GM12878 (cell line): ENCODE results near the gene RPL10A. TPM values are rescaled to one million over a fixed set of nuclear protein-coding genes. Genes with fewer than 3 reads are reported as not detected.

Source experiments
- ATAC-seq: fragments of 200-7000 bp; cut with Tn5 transposase; 3 replicates; pipeline ENCODE4 v1.9.1; 2020; ENCODE audit warnings: mild to moderate bottlenecking, moderate library complexity
- BruUV-seq: library from RNA; stranded (reverse); fragments of 400-500 nt; replicated peaks from 2 replicates; lab custom pipeline; 2021; lab: Mats Ljungman, UMichigan
- CTCF ChIA-PET: fragments of 300-600 bp; sonication (Branson Sonifier 250); formaldehyde crosslinking; extraction: SDS; loops from one replicate; lab custom pipeline; 2021; ENCODE audit warnings: inconsistent platforms; lab: Yijun Ruan, JAX
- POLR2A ChIA-PET: fragments of 350-600 bp; formaldehyde crosslinking; extraction: SDS; loops from one replicate; lab custom pipeline; 2021; ENCODE audit warnings: inconsistent platforms; lab: Charles Lee
- RAD21 ChIA-PET: fragments of 300-600 bp; sonication (Branson Sonifier 250); formaldehyde crosslinking; loops from one replicate; lab custom pipeline; 2023; ENCODE audit warnings: antibody characterized with exemption; ENCODE audit not compliant: unreplicated experiment; lab: Charles Lee
- SMC1A ChIA-PET: fragments of 300-600 bp; sonication (Branson Sonifier 250); formaldehyde crosslinking; loops from one replicate; lab custom pipeline; 2023; ENCODE audit not compliant: unreplicated experiment, uncharacterized antibody; lab: Charles Lee
- DNase-seq: peaks from one replicate; pipeline ENCODE4 v3.0.0-alpha.2; 2011; ENCODE audit warnings: low read depth, low spot score
- FAIRE-seq: peaks from 3 replicates; lab custom pipeline; 2011; peaks lifted over from hg19 to GRCh38; lab: Jason Lieb, UNC
- H2AFZ ChIP-seq: 2 replicates; pipeline ENCODE4 v1.6.0; 2011; ENCODE audit warnings: low read depth, low read length, control low read depth; ENCODE audit not compliant: control insufficient read depth
- H3K27ac ChIP-seq: 2 replicates; pipeline ENCODE4 v1.5.1; 2011; ENCODE audit warnings: control low read depth; ENCODE audit not compliant: control insufficient read depth, insufficient read depth
- H3K27me3 ChIP-seq, 2 experiments: replicated peaks in 1 of 2; 2 replicates each; pipeline versions ENCODE4 v1.6.0 to v1.6.1; 2011; ENCODE audit warnings: low read length in 1 of 2; ENCODE audit not compliant: control insufficient read depth in 2 of 2, insufficient read depth in 2 of 2
- H3K36me3 ChIP-seq, 2 experiments: 2 replicates each; pipeline ENCODE4 v1.5.1; 2011; ENCODE audit warnings: low read length in 1 of 2; ENCODE audit not compliant: control insufficient read depth in 2 of 2, insufficient read depth in 2 of 2
- H3K4me1 ChIP-seq: 2 replicates; pipeline ENCODE4 v1.6.1; 2011; ENCODE audit warnings: mild to moderate bottlenecking, low read length, moderate library complexity, mixed read lengths; ENCODE audit not compliant: control insufficient read depth, insufficient read depth
- H3K4me2 ChIP-seq: 2 replicates; pipeline ENCODE4 v1.6.0; 2011; ENCODE audit warnings: control low read depth; ENCODE audit not compliant: control insufficient read depth, insufficient read depth
- H3K4me3 ChIP-seq: fragments of 200-600 bp; sonication (generic); 2 replicates; pipeline ENCODE4 v1.5.1; 2016
- H3K79me2 ChIP-seq: 2 replicates; pipeline ENCODE4 v1.6.0; 2011; ENCODE audit warnings: low read length; ENCODE audit not compliant: control insufficient read depth, insufficient read depth
- H3K9ac ChIP-seq: 2 replicates; pipeline ENCODE4 v1.8.0; 2011; ENCODE audit warnings: low read length, control low read depth, mixed read lengths; ENCODE audit not compliant: control insufficient read depth, insufficient read depth
- H3K9me3 ChIP-seq: replicated peaks from 3 replicates; pipeline ENCODE4 v1.5.1; 2011; ENCODE audit warnings: mild to moderate bottlenecking, low read length; ENCODE audit not compliant: control insufficient read depth, insufficient read depth
- H4K20me1 ChIP-seq: 2 replicates; pipeline ENCODE4 v1.6.0; 2011; ENCODE audit not compliant: control insufficient read depth, insufficient read depth
- CBFB ChIP-seq: IDR thresholded peaks from 2 replicates; pipeline ENCODE4 v1.6.1; 2016; ENCODE audit warnings: antibody characterized with exemption, low read depth
- CBX5 ChIP-seq: sonication (generic); IDR thresholded peaks from 2 replicates; pipeline ENCODE4 v1.6.1; 2016; ENCODE audit warnings: low read depth, moderate library complexity, mild to moderate bottlenecking, inconsistent platforms
- CREB1 ChIP-seq: IDR thresholded peaks from 2 replicates; pipeline ENCODE4 v1.6.1; 2012; ENCODE audit warnings: low read depth, mild to moderate bottlenecking, inconsistent platforms
- ESRRA ChIP-seq: IDR thresholded peaks from 2 replicates; pipeline ENCODE4 v1.6.1; 2012; ENCODE audit warnings: mild to moderate bottlenecking, low read length, improper control_type of control experiment
- GATAD2B ChIP-seq: fragments of 450-650 bp; conservative IDR thresholded peaks from 2 replicates; pipeline ENCODE4 v1.6.1; 2017; ENCODE audit warnings: low read depth, mild to moderate bottlenecking, moderate library complexity
- IRF5 ChIP-seq: fragments of 450-650 bp; IDR thresholded peaks from 2 replicates; pipeline ENCODE4 v1.6.1; 2017; ENCODE audit warnings: borderline replicate concordance
- JUND ChIP-seq: IDR thresholded peaks from 2 replicates; pipeline ENCODE4 v1.6.1; 2012; ENCODE audit warnings: low read depth, mild to moderate bottlenecking, low read length, improper control_type of control experiment, moderate library complexity
- TAF1 ChIP-seq: IDR thresholded peaks from 2 replicates; pipeline ENCODE4 v1.6.1; 2011; ENCODE audit warnings: mild to moderate bottlenecking, low read depth, low read length, borderline replicate concordance
- WGBS: methylation state at CpG from one replicate; pipeline ENCODE4 v1.1.6; 2016; ENCODE audit warnings: low lambda C conversion rate; ENCODE audit not compliant: insufficient replicate concordance, insufficient coverage; ENCODE audit errors: missing lambda C conversion rate; 5-methylcytosine and 5-hydroxymethylcytosine counted together
- in situ Hi-C: fragments of 300-500 bp; cut with MboI; formaldehyde crosslinking; loops from 9 replicates; pipeline ENCODE4 v1.14.3; 2018; ENCODE audit warnings: mixed read lengths
- intact Hi-C: fragments of 100-400 bp; cut with micrococcal nuclease; formaldehyde crosslinking; loops from one replicate; pipeline ENCODE4 v1.14.2; 2022; ENCODE audit not compliant: unreplicated experiment
- polyA plus RNA-seq, 11 experiments: library from polyadenylated mRNA; depleted of rRNA in 4 of 11; unstranded in 6 of 11; stranded (reverse) in 5 of 11; fragments of >200 nt; fragmentation: Nextera tagmentation in 4 of 11; fragmentation: Illumina TruSeq in 1 of 11; extraction: Ambion mirVana in 4 of 11; extraction: Trizol in 1 of 11; gene quantifications; 1 replicate in 1 of 11; 2 replicates in 10 of 11; pipeline versions ENCODE4 v1.2.1 to v1.2.3, GENCODE V29; 2011 to 2016; ENCODE audit warnings: inconsistent platforms in 2 of 11, missing spikeins in 2 of 11, low read depth in 1 of 11
- total RNA-seq, 4 experiments: library from RNA; depleted of rRNA in 3 of 4; stranded (reverse); fragments of >200 nt in 3 of 4; fragmentation: Illumina TruSeq in 1 of 4; extraction: Trizol in 1 of 4; gene quantifications; 2 replicates each; pipeline versions ENCODE4 v1.2.1 to v1.2.3, GENCODE V29; 2013 to 2021
- TF ChIP-seq, protein P1 (sequence below), 3 experiments: IDR thresholded peaks in 2 of 3; conservative IDR thresholded peaks in 1 of 3; 2 replicates each; pipeline ENCODE4 v1.5.1; 2011; ENCODE audit warnings: low read depth in 3 of 3, low read length in 3 of 3, mild to moderate bottlenecking in 3 of 3, control low read depth in 2 of 3, moderate library complexity in 2 of 3, inconsistent platforms in 1 of 3, mixed read lengths in 1 of 3; ENCODE audit not compliant: control insufficient read depth in 2 of 3, insufficient read depth in 1 of 3; ENCODE audit errors: extremely low read depth in 1 of 3

RPL10A gene
- total and polyA plus RNA-seq, 10 of the 15 experiments (the other 5 are each of a cell fraction or from before 2014, with no cell fraction given) = 833 to 4,029 (median 2,795) TPM

- FAIRE-seq (no peak), DNase-seq (no peak), ATAC-seq (no peak)
- Histone ChIP-seq H3K4me3 (no peak overlapping the region), H3K9ac (no peak overlapping the region), H4K20me1 (no peaks in the 10 kb centered on the region), H3K9me3 (peaks cover 15% of the 10 kb centered on the region; the same call in 2 of the 3 replicates), H2AFZ (no peak overlapping the region), H3K36me3 (peaks cover 0 to 6% of the 10 kb centered on the region in 2 experiments), H3K4me1 (peaks cover 7% of the 10 kb centered on the region), H3K4me2 (no peak overlapping the region), H3K79me2 (no peaks in the 10 kb centered on the region), H3K27ac (no peak overlapping the region), H3K27me3 (no peaks in the 10 kb centered on the region)
- ChIA-PET POLR2A (interaction anchor here (0.6 kb wide), 1 partner anchor 92 kb away, joined by 3 read pairs; no protein-coding TSS in a partner anchor), RAD21 (no interaction called here), CTCF (interaction anchor here (0.7 kb wide), 1 partner anchor 20 kb away, joined by 3 read pairs; no protein-coding TSS in a partner anchor), SMC1A (no interaction called here)
- TF ChIP-seq, protein P1, sequence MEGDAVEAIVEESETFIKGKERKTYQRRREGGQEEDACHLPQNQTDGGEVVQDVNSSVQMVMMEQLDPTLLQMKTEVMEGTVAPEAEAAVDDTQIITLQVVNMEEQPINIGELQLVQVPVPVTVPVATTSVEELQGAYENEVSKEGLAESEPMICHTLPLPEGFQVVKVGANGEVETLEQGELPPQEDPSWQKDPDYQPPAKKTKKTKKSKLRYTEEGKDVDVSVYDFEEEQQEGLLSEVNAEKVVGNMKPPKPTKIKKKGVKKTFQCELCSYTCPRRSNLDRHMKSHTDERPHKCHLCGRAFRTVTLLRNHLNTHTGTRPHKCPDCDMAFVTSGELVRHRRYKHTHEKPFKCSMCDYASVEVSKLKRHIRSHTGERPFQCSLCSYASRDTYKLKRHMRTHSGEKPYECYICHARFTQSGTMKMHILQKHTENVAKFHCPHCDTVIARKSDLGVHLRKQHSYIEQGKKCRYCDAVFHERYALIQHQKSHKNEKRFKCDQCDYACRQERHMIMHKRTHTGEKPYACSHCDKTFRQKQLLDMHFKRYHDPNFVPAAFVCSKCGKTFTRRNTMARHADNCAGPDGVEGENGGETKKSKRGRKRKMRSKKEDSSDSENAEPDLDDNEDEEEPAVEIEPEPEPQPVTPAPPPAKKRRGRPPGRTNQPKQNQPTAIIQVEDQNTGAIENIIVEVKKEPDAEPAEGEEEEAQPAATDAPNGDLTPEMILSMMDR (IDR thresholded peaks at IDR 0.05 in 2 of 3, conservative IDR thresholded peaks at IDR 0.05 in 1 of 3; ENCODE audit: control insufficient read depth in 2 of 3, extremely low read depth in 1 of 3, insufficient read depth in 1 of 3, low read depth in 3 of 3, low read length in 3 of 3) = no peak
- no peak for TF ChIP-seq GATAD2B
- 100% methylated on average over 10 of the region's 10 CpGs for WGBS
- intact Hi-C loops (no loop called here), in situ Hi-C loops (no loop called here)
- no TSS peak for BruUV-seq
Observed at GRCh38 chr6:35428421-35429149, 39.6 kb upstream of the RPL10A start.

DNA sequence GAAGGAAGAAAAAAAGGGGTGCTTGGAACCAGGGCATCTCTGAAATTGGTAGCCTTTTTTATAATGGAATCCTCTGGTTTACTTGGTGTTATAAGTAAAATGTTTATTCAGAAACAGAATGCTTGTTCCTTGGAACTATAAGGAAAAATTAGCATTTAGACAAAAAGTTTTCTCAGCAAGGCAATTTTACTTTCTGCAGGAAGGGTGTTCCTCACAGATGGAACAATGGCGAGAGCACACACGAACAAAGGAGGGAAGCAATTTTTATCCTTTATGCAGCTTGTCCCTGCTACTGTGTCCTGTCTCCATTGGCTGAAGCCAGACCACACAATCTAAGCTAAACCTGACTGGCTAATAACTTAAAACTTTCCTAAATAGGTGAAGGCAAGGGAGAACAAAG, 38.7 kb upstream of the RPL10A start:
- in situ Hi-C loops = no loop called here
- ATAC-seq = no peak
- intact Hi-C loops = no loop called here
- POLR2A ChIA-PET = no interaction called here
- Histone ChIP-seq H4K20me1 (no peaks in the 10 kb centered on the region), H2AFZ (no peak overlapping the region), H3K79me2 (no peaks in the 10 kb centered on the region), H3K4me1 (peaks cover 7% of the 10 kb centered on the region), H3K9me3 (peaks cover 15% of the 10 kb centered on the region; the same call in 2 of the 3 replicates), H3K27ac (no peak overlapping the region), H3K9ac (no peak overlapping the region), H3K27me3 (no peaks in the 10 kb centered on the region), H3K36me3 (peaks cover 0 to 6% of the 10 kb centered on the region in 2 experiments; a peak in 3 of 4 replicates), H3K4me2 (no peak overlapping the region), H3K4me3 (no peak overlapping the region)
- WGBS = 92% methylated on average over 2 of the region's 2 CpGs
- SMC1A ChIA-PET = no interaction called here
- no peak for DNase-seq
- RAD21 ChIA-PET = no interaction called here
- CTCF ChIA-PET = no interaction called here
- no peak for TF ChIP-seq GATAD2B
- 0 out of 2 replicates have a peak, but pooled peaks have one; percentile 50 for TF ChIP-seq CBX5
- TF ChIP-seq JUND = no peak
- TF ChIP-seq TAF1 = no peak
- TF ChIP-seq IRF5 = no peak
- no peak for TF ChIP-seq CREB1
- TF ChIP-seq CBFB = no peak
- TF ChIP-seq ESRRA = no peak
- no TSS peak for BruUV-seq
- no peak for FAIRE-seq
